D341Med (cell line): ENCODE data around the gene SPTSSA.
"Not testable (repeated sequence)": the region's sequence is repeated elsewhere in the genome, so short reads cannot be mapped to it uniquely, and the experiment has no call there.

ENCODE experiments used
- DNase-seq: peaks from one replicate; pipeline ENCODE4 v3.0.0; 2012; ENCODE audit warnings: low spot score

The SPTSSA gene

DNA sequence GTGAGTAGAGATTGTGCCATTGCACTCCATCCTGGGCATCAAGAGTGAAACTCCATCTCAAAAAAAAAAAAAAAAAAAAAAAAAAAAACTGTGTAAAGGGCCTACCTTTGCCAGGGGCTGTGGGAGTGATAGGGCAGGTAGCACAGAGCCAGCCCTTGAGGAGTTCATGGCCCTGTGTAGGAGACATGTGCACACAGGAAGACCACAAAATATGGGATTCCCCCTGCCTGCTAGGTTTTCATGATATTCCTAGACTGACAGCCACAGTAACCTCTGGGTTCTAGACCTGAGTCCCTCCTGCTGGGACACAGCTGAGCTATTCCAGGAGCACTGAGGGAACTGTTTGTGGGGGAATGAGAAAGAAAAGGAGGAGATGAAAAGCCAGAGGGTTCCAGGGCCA is 8.3 kb upstream of the SPTSSA start:
- no peak for DNase-seq

DNA sequence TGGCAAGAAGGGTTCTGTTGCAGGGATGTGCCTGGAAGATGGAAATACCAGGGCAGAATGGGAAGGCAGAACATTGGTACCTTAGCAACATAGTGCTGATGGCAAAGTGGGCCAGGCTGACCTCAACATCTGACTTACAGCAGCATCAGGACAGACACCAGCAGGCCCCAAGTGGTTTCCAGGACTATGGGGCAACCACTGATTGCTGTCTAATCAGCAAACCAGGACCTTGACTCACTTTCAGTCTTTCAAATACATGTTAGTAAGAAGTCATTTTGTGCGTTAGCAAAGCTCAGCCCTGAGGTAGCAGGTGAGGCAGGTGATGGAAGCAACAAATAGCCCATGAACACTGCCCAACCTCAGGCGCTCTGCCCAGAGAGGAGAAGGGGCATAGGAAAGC is 4.7 kb upstream of the SPTSSA start:
- no peak for DNase-seq

DNA sequence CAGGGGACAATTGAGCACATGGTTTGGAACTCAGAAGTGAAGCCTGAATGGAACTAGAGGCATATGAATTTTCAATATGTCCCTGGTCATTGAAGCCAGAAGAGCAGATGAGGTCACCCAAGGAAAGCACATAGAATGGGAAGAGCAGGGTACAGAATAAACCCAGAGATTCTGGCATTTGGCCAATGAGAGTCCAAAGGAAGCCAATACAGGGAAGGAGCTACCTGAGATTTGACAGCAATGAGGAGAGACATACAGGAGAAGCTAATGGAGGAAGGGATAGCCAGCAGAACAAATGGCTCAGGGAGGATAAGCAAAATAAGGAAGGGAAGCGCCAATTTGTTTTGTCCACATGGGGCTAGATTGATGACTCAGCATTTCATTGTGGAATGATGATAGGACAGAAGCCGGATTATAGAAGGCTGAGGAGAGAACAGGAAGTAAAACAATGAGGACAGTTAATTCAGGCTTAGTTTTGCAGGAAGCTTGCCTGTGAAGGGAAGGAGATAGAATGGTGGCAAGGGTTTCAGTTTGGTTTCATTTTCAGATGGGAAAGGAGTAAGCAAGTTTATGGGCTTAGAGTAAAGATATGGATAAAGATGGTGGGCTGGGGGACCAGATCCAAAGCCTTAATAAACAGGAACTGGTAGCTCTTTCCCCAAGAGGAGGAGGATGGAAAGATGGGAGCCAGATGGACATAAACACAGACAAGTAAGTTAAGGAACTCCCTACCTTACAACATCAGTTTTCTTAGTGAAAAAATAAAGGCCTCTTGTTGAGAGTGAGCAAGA is 3.2 kb upstream of the SPTSSA start:
- DNase-seq: no peak

DNA sequence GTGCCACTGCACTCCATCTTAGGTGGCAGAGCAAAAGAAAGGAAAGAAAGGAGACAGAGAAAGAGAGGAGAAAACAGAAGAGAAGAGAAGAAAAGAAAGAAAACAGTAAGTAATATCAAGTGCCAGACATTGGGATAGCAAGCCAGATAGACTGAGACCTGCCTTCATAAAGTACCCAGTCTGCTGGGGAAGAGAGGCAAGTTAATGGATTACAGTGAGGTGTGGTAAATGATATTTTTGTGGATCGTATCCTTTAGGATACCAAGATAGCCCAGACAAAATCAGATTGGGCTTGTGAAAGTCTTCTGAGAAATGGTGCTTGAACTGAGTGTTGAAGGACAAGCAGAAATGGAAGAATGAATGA is 1.5 kb upstream of the SPTSSA start:
- DNase-seq: no peak

DNA sequence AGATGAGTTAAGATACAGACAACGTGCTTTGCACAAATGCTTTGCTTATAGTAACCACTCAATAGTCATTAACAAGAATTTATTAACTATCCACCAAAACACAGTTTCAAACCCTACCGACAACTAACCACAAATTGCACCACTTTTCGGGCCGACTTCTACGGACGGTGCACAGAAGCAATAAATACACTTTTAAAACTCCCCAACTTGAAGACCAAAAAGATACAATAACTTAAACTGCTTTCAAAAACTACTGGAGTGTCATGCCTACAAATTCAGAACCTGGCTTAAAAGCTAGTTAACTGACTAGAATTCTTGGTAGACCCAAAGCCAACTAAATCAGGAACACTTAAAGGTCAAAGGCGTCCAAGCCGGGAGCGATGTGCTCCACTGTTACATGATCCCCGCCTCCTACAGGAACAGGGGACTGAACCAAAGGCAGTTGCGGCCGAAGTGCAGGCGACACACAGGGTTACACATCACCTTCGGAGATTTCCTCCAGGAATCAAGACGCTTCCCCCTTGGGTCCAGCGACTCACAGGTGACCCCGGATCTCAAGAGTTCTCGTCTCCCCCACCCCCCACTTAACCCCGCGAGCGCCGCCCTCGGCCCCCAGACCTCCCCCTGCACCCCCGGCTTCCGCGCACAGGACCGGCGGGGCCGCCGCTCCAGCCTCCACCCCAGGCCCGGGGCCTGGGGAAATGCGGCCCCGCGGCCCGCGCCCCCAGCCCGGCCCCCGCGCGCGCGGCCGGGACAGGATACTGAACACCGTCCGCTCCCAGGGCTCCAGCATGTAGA is 507 bp downstream of the SPTSSA start:
- no peak for DNase-seq

DNA sequence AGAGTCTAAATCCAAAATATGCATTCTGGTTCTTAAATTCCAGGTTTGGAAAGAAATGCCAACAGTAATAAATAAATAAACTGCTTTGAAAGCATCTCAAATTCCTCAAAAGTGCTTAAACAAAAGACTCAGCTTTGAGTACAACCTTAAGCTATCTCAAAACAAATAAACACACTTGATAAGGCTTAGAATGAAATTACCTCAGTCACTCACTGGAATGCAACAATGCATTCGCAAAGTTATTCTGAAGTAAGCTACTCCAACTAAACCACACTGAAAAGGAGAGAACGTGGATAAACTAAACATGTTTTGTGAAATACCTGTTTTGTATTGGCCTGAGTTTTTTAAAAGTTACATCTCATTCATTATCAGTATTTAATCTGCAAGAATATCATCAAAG is 1.2 kb downstream of the SPTSSA start:
- no peak for DNase-seq

DNA sequence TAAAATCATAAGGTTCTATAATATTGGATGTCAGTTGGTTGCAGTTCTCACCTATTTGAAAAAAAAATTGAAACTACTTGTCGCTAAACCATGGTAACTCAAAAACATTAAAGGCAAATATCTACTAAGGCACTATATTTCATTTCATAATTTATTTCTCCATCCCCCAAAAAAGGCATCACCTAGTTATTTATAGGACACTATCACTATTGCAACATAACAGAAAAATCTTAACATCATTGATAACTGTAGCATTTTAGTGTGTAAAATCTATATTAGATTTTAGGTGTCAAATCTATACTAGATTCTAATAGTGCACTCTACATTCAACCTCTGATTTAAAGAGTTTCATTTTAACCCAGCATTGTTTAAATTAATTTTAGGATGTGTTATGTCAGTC is 1.7 kb downstream of the SPTSSA start:
- DNase-seq: no peak

DNA sequence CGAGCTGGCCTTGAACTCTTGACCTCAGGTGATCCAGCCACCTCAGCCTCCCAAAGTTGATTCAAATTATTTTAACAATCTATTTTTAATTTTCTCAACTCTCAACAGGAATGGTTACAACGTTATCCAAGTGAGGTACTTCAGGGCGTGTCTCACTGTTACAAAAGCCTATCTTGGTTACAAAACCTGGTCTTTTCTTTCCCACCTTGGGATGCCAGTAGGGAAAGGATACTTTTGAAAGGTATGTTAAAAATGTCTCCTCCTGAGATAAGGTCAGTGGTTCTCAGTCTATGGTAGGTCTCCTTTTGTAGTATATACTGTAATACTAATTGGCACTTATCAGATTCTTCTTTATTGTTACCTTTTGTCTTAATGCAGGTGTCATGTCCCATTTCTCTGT is 4.9 kb downstream of the SPTSSA start:
- no peak for DNase-seq

DNA sequence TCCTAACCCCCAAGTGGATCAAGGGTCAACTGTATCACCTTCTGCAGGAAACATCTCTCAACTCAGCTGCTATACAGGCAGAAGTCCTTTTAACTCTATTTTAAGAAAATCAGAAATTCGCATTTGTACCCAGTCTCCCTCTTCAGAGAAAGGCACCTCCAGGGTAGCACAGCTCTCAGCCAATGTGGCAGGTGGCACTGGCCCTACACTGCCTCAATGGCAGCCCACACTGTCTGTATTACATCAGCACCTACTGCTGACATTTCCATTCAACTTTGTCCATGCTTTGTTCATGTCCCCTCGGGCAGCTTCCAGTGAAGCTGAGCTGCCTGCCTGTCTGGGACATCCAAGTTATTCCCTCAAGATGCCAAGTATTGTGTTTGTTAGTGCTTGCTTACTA is 8.8 kb downstream of the SPTSSA start:
- no peak for DNase-seq

DNA sequence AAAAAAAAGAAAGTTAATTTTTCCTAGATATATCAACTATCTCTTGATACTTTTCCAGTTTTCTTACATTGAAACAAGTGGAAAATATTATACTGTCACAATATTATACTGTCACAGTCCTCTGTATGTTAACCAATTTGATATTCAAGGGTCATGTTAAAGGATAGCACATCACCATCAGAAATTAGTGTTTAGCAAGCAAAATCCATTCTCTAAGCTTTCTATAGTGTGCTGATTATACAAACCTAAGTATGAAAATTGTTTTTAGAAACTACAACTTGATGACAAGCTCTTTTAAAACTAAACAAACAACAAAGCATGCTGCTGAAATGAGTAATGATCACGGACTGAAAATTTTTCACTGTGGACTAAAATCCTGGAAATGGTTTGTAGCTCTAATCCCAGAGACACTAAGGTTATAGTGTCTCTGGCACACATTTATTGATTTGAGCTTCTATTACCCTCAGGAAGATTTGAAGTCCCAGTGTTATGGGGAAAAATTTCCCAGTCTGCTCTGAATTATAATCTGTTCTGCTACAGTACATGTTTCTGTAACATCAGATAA is 9.7 kb downstream of the SPTSSA start:
- DNase-seq: no peak

DNA sequence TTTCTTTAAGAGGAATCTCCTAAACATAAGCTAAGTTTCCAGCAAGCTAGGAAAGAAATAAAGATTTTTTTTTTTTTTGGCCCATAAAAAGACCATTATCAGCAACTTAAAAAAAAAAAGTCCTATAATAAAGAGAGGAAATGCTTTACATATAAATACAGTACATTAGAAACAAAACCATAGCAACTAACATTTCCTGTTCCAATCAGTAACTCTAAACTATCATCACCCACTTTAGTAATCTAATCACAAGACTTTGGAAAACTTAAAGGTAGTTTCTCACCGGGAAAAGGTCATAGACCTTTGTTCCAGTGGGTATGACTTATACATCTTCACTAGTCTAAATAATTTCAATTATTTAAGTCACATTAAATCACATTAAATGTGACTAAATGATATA is 11.1 kb downstream of the SPTSSA start:
- no peak for DNase-seq

DNA sequence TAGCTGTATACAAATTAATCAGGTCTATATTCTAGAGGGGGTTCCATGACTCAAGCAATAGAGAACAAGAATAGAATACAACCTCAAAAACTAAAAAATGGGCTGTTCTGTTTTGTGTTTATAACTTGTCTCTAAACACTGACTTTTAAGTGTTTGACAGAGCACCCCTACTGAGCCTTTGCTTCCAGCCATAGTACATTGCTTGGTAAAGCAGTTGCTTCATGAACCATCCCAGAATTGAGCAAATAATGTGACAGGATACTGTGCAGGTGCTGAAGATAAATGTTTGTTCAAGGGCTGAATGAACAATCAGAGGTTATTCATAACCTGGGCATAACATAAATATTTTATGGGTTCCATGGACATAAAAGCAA is 11.5 kb downstream of the SPTSSA start:
- DNase-seq: no peak

DNA sequence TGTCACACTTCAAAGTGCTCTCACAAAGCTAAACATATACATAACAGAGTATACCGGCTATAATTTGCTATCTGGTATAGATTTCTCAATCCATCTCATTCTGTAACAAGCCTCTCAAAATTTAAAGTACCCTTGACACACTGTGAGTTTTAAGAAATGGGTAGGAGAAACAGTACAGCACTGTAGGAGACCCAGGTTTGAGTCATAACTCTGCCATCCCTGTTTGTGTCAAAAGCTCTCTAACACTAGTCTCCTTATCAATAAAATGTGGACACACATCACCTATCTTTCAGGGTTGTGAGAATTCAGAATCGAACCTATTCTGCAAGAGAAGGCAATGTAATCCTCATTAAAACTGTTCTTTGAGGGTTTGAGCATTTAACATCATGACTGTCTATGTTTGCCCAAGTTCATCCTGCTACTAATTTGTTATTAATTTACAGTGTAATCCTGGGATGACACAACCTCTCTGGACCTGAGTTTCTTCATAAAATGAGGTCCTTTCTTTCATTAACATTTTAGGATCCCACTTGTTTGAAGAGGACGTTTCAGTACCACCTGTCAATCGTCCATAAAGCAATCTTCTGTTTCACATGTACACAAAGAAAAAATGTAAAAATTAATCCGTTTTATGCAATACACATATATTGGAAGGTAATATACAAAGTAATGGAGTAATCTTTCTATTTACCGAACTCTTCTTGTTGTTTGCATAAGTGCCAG is 12.1 kb downstream of the SPTSSA start:
- DNase-seq: no peak

DNA sequence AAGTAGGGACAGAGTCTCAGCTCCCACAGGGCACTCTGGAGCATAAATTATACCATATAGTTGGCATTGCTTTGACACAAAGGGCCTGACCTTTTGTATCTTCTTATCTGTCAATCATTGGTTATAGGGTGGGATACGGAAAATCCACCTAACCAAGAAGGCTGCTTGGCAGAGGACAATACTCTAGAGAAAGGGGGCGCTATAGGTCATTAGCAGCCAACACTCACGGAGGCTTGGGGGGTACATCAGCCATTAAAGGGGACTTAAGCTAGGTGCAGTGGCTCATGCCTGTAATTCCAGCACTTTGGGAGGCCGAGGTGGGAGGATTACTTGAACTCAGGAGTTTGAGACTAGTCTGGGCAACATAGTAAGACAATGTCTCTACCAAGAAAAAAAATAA is 22.9 kb downstream of the SPTSSA start:
- no peak for DNase-seq

DNA sequence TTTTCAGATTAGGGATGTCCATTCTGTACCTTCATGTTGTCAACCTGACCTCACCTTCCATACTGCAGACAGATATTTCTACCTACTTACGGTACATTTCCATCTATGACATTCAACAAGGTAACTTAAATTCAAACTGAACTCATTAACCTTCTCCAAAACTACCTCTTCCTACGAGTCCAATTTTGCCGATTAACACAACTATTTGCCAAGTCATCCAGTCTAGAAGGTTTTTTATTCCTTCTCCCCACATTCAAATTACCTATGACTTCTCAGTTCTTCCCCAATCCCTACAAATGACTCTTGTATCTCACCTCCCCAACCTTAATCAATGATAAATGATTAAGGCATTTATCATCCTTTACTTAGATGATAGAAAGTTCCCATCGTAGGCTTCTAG is 23.6 kb downstream of the SPTSSA start:
- DNase-seq: no peak

DNA sequence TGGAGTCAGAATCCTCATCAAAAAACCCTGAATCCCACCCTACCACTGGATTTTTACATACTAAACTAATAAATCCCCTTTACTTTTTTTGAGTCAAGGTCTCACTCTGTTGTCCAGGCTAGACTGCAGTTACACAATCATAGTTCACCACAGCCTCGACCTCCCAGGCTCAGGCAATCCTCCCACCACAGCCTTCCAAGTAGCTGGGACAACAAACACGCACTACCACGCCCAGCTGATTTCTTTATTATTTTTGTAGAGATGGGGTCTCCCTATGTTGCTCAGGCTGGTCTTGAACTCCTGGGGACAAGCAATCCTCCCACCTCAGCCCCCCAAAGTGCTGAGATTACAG is 24.3 kb downstream of the SPTSSA start:
- no peak for DNase-seq

DNA sequence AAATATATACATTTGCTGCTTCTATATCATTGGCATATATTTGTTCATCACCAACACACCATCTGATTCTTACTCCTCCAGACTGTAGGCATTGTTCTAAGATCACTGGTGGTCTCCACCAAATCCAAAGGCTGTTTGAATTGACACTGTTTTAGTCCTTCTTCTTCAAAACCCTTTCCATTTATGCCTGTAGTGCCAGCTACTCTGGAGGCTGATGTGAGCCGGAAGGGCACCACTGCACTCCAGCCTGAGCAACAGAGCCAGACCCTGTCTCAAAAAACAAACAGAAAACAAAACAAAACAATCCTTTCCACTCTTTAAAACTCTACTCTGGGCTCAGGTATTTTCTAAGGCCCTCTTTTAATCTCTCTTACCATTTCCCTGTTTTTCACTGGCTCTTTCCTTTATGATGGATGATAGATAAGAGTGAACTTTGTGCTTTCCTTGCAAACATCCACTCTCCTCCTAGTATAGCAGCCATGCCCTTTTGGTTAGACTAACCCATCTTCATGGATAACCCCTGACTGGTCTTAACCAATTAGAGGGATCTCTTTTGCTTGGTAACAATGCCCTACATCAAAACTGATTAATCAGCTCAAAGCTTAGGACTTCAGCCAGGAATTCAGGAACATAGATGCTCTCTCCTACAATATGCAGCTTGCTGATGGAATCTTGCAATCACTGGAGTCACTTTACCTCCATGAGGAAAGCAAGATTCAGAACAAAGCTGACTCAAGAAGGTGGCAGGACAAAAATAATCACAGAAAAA is 24.9 kb downstream of the SPTSSA start:
- DNase-seq: no peak

DNA sequence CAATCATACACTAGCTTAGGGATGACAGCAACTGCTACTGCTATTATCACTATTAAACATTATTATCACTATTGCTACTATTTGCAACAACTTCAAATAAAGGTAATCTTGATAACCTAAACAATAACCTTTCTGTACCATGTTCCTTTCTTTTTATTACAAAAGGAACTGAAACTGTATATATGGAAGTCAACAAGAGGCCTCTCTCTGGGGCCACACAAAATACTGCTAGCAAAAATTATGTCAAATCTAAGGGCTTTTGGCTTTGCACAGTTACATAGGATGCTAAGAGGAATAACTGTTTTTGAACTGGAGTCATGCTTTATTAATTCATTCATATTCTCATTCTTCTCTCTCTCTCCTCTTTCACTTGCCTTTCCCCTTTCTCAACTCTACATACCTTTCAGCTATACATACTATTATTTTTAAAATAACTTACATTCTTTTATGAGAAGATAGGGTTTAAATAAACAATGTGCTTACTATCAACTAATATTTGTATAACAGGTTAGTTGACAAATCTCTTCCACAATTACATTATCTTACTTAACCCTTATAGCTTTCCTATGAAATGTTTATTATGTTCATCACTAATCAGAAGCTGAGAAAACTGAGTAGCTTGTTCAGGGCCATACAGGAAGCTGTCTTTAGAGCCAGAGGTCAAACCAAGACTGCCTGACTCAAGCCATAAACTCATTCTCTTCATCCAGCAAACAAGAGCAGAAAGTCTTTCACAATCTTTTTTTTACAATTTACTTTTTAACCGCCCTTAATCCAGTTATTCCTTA is 25.7 kb downstream of the SPTSSA start:
- DNase-seq: no peak

DNA sequence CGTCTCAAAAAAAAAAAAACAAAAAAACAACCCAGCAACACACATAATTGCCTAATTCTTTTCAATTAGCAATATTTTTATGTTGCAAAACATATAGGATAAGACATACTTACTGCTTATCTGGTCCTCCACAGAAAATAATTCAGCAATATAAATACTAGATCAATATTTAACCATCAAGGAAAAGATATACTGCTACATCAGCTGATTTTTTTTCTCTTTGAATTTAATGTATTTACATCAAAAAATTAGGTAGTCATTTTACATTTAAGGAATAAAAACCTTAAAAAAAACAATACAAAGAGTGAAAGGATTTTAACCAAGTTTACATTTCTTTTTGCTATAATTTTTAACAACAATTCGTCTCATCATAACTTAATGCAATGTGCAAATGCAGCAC is 28.1 kb downstream of the SPTSSA start:
- no peak for DNase-seq

DNA sequence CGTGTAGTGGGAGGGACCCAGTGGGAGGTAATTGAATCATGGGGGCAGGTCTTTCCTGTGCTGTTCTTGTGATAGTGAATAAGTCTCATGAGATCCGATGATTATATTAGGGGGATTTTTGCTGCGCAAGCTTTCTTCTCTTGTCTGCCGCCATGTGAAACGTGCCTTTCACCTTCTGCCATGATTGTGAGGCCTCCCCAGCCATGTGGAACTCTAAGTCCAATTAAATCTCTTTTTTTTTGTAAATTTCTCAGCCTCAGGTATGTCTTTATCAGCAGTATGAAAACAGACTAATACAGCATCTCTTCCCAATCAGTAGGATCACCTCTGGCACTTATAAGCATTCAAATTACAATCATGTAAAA is 34.0 kb downstream of the SPTSSA start:
- DNase-seq: not testable (repeated sequence)
